GM21737 (cell line): ENCODE measurements around the gene RPLP2.

Experiments used
- ATAC-seq: cut with Tn5 transposase; IDR thresholded peaks from one replicate; pipeline ENCODE4 v1.9.1; 2021; ENCODE audit warnings: mild to moderate bottlenecking, moderate library complexity; ENCODE audit not compliant: unreplicated experiment

Gene RPLP2

DNA sequence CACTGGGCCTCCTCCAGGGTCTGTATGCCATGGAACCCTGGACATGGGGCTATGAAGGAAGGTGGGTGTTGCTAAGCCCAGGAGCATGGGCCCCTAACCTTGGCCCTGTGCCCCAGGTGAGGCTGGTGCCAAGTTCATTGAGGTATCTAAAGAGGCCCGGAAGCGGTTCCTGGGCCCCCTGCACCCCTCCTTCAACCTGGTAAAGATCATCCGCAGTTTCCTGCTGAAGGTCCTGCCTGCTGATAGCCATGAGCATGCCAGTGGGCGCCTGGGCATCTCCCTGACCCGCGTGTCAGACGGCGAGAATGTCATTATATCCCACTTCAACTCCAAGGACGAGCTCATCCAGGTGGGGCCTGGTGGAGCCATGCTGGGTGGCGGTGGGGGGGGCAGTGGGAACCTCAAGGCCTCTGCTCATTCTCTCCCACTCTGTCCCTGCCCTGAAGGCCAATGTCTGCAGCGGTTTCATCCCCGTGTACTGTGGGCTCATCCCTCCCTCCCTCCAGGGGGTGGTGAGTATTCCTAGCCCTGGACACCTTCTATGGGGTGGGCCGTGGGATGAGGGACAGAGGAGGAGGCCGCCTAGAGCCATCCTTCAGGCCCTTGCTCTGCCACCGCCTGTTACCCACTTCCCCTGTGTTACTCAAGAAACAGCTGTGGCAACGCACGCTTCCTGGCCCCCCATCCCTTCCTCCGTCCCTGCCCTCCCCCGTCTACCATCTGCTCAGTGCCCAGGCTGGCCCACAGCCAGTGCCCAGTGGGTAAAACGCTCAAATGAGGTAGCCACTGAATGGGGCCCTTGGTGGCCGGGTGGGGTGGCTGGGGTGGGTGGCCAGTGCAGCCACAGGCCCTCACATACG is 12.0 kb downstream of the RPLP2 start:
- no peak for ATAC-seq

DNA sequence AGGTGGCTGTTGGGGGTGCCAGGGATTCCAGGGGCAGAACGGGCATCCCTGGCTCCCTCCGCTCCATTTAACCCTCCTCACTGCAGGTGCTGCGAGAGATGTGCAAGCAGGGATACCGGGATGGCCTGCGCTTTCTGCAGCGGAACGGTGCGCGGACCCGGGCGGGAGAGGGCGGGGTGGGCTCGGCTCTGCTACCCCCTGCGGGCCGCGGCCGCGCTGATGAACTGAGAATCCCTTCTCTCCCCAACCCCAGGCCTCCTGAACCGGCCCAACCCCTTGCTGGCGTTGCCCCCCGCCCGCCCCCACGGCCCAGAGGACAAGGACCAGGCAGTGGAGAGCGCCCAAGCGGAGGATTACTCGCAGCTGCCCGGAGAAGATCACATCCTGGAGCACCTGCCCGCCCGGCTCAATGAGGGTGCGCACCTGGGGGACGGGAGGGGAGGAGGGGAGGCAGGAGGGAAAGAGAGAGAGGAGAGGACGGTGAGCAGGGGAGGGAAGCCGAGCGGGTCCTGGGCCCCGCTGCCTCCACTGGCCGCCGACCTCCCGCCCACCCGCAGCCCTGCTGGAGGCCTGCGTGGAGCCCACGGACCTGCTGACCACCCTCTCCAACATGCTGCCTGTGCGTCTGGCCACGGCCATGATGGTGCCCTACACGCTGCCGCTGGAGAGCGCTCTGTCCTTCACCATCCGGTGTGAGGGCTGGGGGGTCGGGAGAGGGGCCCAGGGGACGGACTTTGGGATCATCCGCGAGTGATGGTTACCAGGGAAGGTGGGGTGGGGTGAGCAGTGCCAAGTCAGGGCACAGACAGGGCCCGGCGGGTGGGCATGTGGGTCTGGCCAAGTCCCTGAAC is 13.9 kb downstream of the RPLP2 start:
- ATAC-seq, result no peak

DNA sequence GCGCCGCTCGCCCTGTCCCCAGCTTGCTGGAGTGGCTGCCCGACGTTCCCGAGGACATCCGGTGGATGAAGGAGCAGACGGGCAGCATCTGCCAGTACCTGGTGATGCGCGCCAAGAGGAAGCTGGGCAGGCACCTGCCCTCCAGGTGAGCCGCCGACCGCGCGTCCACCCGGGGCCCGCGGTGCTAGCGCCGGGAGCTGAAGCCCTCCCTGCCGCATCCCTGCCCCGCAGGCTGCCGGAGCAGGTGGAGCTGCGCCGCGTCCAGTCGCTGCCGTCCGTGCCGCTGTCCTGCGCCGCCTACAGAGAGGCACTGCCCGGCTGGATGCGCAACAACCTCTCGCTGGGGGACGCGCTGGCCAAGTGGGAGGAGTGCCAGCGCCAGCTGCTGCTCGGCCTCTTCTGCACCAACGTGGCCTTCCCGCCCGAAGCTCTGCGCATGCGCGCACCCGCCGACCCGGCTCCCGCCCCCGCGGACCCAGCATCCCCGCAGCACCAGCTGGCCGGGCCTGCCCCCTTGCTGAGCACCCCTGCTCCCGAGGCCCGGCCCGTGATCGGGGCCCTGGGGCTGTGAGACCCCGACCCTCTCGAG is 14.6 kb downstream of the RPLP2 start:
- no peak for ATAC-seq

DNA sequence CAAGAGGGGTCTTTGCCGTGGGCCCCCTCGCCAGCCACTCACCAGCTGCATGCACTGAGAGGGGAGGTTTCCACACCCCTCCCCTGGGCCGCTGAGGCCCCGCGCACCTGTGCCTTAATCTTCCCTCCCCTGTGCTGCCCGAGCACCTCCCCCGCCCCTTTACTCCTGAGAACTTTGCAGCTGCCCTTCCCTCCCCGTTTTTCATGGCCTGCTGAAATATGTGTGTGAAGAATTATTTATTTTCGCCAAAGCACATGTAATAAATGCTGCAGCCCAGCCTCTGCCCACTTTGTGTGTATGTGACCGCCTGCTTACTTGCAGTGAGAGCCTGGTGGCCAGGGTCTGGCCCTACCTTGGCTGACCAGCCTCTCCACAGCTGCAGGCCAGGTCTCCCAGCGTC is 15.2 kb downstream of the RPLP2 start:
- ATAC-seq, result no peak

GRCh38 chr11:825366-826226 is 15.8 kb downstream of the RPLP2 start:
- ATAC-seq, result no peak

- ATAC-seq, result no peak
These were observed 16.5 kb downstream of the RPLP2 start for GRCh38 chr11:826227-826621.

DNA sequence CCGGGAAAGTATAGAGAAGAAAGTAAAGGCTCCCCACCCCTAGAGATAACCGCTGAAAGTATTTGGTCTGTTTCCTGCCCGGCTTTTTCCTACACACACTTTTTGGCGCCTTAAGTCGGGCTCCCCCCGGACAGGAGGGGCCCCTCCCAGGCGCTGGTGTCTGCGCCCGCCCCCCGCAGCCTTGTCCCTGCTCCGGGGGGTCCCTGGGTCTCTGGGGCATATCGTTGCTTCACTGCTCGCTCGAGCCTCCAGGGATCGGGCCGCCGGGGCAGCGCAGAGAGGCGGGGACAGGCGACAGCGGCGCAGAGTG is 17.0 kb downstream of the RPLP2 start:
- no peak for ATAC-seq

- peak; percentile 41 for ATAC-seq
These were observed 17.6 kb downstream of the RPLP2 start for GRCh38 chr11:827146-827896.

DNA sequence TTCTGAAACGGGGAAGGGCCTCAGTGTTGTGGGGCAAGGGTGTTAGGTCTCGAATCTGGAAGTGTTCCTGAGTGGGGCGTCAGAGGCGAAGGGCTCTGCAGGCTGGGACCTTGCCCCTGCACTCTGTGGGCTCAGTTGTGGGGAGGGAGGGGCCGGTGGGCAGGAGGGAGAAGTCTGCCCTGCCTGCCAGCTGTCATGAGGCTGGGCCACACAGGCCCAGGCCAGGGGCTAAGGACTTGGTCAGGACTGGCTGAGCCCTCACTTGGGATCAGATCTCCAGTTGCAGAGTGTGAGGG is 18.1 kb downstream of the RPLP2 start, which contains the start of gene CRACR2B:
TSS of gene CRACR2B (plus strand) at position 23 of the 296 bp plus-strand sequence. CDS start 689 bp downstream, outside the sequence.
- peak; percentile 20 for ATAC-seq

GRCh38 chr11:828506-829175 is 18.9 kb downstream of the RPLP2 start:
- ATAC-seq, result no peak

GRCh38 chr11:829176-829846 is 19.5 kb downstream of the RPLP2 start:
- no peak for ATAC-seq

DNA sequence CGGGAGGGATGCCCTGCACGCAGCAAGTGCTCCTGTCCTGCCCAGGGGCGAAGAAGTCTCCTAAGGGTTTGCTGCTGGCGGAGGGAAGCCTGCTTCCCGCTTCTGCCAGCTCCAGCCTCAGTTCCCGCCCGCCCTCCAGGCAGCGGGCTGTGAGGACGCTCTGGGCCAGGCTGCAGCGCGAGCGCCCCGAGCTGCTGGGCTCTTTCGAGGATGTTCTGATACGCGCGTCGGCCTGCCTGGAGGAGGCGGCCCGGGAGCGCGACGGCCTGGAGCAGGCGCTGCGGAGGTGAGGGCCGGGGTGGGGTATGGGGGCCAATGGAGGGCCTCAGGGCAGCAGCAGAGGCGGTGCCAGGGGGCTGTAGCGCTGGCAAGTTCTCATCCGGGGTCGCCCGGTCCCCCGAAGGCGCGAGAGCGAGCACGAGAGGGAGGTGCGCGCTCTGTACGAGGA is 20.1 kb downstream of the RPLP2 start:
- no peak for ATAC-seq

GRCh38 chr11:830295-831117 is 20.7 kb downstream of the RPLP2 start:
- no peak for ATAC-seq

DNA sequence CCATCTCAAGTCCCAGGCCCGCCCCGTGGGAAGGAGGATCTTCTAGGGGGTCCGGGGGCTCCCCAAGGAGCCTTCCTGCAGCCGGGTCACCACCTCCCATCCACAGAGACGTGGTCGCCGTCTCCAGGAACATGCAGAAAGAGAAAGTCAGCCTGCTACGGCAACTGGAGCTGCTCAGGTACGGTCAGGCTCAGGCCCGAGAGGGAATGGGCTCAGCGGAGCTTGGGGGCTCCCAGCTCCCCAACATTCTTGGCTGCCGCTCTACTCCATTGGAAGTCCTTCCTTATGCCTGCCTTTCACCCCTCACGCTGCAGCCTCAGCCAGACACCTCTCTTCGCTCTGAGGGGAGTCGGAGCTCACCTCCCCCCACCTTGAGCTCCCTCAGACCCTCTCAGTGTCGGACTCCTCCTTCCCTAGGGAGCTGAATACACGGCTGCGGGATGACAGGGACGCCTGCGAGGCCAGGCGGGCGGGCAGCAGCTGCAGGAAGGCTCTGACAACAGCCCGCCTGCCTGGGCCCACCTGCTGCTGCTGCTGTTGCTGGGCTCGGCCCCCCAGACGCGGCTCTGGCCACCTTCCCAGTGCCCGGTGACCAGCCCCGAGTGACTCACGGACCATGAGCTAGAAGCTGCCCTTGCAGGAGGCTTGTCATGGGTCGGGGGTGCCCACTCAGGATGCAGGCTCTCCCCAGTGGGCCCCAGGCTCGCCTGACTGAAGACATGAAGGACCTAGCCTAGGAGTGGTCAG is 21.5 kb downstream of the RPLP2 start:
- no peak for ATAC-seq

DNA sequence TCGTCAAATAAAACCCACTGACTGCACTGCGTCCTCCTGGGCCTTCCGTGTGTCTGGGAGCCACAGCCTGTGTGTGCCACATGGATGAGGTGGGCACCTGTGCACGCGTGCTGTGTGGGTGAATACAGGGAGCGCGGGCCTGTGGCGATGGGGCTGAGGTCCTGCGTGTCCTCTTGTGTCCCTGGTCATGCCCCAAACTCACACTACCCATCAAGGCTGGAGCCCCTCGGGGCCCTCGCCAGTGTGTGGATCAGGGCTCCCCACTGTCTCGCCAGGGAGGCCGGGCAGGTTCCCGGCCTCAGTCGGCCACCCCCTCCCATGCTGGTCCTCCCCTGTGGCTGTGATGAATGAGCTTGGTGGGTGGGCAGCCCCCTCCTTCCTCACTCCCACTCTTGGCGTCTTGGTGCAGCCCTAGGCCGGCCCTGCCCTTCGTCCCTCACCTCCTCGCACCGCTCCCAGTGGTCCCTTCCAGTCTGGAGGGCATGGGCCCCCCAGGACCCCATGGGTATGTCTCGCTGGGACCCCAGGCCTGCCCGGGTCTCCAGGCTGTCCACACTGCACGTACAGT is 22.3 kb downstream of the RPLP2 start:
- ATAC-seq, result no peak

- ATAC-seq, result no peak
These were observed 22.9 kb downstream of the RPLP2 start, which contains the start of gene CD151 for GRCh38 chr11:832529-833113. Gene CD151, plus strand, starts transcription at chr11:832952. Its CDS starts 3,118 bp downstream, at chr11:836070.
